ENCODE data around the gene MYRF.

Gene MYRF

DNA sequence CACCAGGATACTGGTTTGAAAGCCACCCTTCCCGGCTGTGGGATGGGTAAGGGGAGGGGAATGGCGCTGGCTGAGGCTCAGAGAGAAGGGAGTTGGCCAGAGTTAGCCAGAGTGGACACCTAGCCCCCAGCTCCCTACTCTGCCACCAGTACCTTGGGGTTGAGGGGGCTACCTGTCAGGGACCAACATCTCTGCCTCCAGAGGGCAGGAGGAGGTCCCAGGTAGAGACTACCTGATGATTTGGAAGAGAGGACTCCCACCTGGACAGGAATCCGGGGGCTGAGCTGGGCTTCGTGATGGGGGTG is 3.7 kb downstream of the MYRF start:
- Histone ChIP-seq H3K36me3 (ENCODE audit: control insufficient read depth, insufficient read depth, low read length) (no peaks in the 10 kb centered on the region), H3K4me1 (ENCODE audit: control insufficient read depth, insufficient read depth, low read length) (peaks cover under 1% of the 10 kb centered on the region), H3K4me3 (ENCODE audit: insufficient read depth, low read depth, low read length) (no peak overlapping the region), H3K27ac (ENCODE audit: insufficient read depth, low read depth, low read length, poor library complexity, severe bottlenecking) (no peak overlapping the region), H3K27me3 (ENCODE audit: control insufficient read depth, insufficient read depth, low read length, poor library complexity, severe bottlenecking) (peaks cover 26% of the 10 kb centered on the region), H3K9me3 (ENCODE audit: control insufficient read depth, low read length) (no peaks in the 10 kb centered on the region)
- WGBS, 2 experiments = 72 to 74% methylated on average over 4 of the region's 4 CpGs

GRCh38 chr11:61756452-61757212 is 4.2 kb downstream of the MYRF start:
- Histone ChIP-seq H3K27me3 (ENCODE audit: control insufficient read depth, insufficient read depth, low read length, poor library complexity, severe bottlenecking) (peaks cover 23% of the 10 kb centered on the region), H3K4me1 (ENCODE audit: control insufficient read depth, insufficient read depth, low read length) (peaks cover 6% of the 10 kb centered on the region), H3K4me3 (ENCODE audit: insufficient read depth, low read depth, low read length) (no peak overlapping the region), H3K27ac (ENCODE audit: insufficient read depth, low read depth, low read length, poor library complexity, severe bottlenecking) (no peak overlapping the region), H3K36me3 (ENCODE audit: control insufficient read depth, insufficient read depth, low read length) (no peaks in the 10 kb centered on the region), H3K9me3 (ENCODE audit: control insufficient read depth, low read length) (no peaks in the 10 kb centered on the region)
- 78 to 81% methylated on average over 9 of the region's 9 CpGs for WGBS, 2 experiments

DNA sequence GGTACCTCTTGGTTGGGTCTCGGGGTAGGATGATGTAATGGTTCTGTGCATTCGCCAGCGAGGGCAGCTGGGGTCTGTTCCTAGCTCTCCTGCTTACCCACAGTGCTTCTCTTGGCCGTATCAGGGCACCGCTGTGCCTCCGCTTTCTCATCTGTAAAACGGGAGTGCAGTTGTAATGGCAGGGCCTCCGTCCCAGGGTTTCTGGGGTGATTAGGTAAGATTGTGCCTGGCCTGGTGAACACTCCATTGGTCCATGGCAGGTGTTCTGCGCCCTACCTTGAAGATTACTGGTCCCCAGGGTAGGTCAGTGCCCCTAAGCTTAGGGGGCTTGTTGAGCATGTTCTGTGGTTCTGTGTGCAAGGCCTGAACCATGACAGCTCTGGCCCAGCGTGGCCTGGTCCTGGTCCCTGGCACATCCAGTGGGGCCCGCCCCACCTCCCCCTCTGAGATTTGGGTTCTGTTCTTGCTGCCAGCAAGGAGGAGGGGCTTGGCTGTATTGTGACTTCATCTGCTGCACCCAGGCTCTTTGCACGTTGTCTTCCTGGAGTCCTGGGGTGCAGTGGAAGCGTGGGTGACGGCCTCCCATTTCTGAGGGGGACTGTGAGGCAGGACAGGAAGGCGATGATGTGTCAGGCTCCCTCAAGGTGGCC is 4.9 kb downstream of the MYRF start:
- 94 to 95% methylated on average over 15 of the region's 15 CpGs for WGBS, 2 experiments
- Histone ChIP-seq H3K36me3 (ENCODE audit: control insufficient read depth, insufficient read depth, low read length) (no peaks in the 10 kb centered on the region), H3K27ac (ENCODE audit: insufficient read depth, low read depth, low read length, poor library complexity, severe bottlenecking) (no peak overlapping the region), H3K4me1 (ENCODE audit: control insufficient read depth, insufficient read depth, low read length) (peaks cover 9% of the 10 kb centered on the region), H3K27me3 (ENCODE audit: control insufficient read depth, insufficient read depth, low read length, poor library complexity, severe bottlenecking) (peaks cover 17% of the 10 kb centered on the region), H3K9me3 (ENCODE audit: control insufficient read depth, low read length) (no peaks in the 10 kb centered on the region), H3K4me3 (ENCODE audit: insufficient read depth, low read depth, low read length) (no peak overlapping the region)

- 69 to 75% methylated on average over 13 of the region's 13 CpGs for WGBS, 2 experiments
- Histone ChIP-seq H3K4me3 (ENCODE audit: insufficient read depth, low read depth, low read length) (no peak overlapping the region), H3K36me3 (ENCODE audit: control insufficient read depth, insufficient read depth, low read length) (no peaks in the 10 kb centered on the region), H3K27ac (ENCODE audit: insufficient read depth, low read depth, low read length, poor library complexity, severe bottlenecking) (no peak overlapping the region), H3K4me1 (ENCODE audit: control insufficient read depth, insufficient read depth, low read length) (peaks cover 33% of the 10 kb centered on the region), H3K27me3 (ENCODE audit: control insufficient read depth, insufficient read depth, low read length, poor library complexity, severe bottlenecking) (no peaks in the 10 kb centered on the region), H3K9me3 (ENCODE audit: control insufficient read depth, low read length) (no peaks in the 10 kb centered on the region)
Observed at GRCh38 chr11:61760946-61761345, 8.5 kb downstream of the MYRF start.

GRCh38 chr11:61761440-61762222 is 9.2 kb downstream of the MYRF start:
- Histone ChIP-seq H3K36me3 (ENCODE audit: control insufficient read depth, insufficient read depth, low read length) (no peaks in the 10 kb centered on the region), H3K27ac (ENCODE audit: insufficient read depth, low read depth, low read length, poor library complexity, severe bottlenecking) (no peak overlapping the region), H3K9me3 (ENCODE audit: control insufficient read depth, low read length) (no peaks in the 10 kb centered on the region), H3K4me3 (ENCODE audit: insufficient read depth, low read depth, low read length) (no peak overlapping the region), H3K27me3 (ENCODE audit: control insufficient read depth, insufficient read depth, low read length, poor library complexity, severe bottlenecking) (no peaks in the 10 kb centered on the region), H3K4me1 (ENCODE audit: control insufficient read depth, insufficient read depth, low read length) (peaks cover 36% of the 10 kb centered on the region)
- 74% methylated on average over 11 of the region's 11 CpGs for WGBS, 2 experiments

DNA sequence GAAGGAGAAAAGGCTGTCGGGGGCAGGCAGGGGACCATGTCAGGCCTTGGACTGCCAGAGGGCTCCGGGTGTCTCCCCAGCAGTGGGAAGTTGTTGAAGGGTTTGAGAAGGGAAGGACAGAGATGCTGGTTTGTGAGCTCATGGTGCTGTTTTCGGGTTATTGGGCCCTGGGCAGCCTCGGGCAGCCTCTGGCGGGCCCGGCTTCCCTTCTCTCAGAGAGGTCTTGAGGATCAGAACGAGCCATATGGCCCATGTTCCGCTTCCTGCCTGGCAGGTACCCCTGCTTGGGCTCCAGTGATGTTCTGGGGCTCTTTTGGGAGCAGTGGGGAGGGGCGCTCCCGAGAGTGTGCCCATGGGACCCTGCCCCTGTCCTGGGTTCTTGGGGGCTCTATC is 9.8 kb downstream of the MYRF start:
- Histone ChIP-seq H3K36me3 (ENCODE audit: control insufficient read depth, insufficient read depth, low read length) (no peaks in the 10 kb centered on the region), H3K27ac (ENCODE audit: insufficient read depth, low read depth, low read length, poor library complexity, severe bottlenecking) (no peak overlapping the region), H3K27me3 (ENCODE audit: control insufficient read depth, insufficient read depth, low read length, poor library complexity, severe bottlenecking) (no peaks in the 10 kb centered on the region), H3K4me3 (ENCODE audit: insufficient read depth, low read depth, low read length) (no peak overlapping the region), H3K9me3 (ENCODE audit: control insufficient read depth, low read length) (no peaks in the 10 kb centered on the region), H3K4me1 (ENCODE audit: control insufficient read depth, insufficient read depth, low read length) (peaks cover 36% of the 10 kb centered on the region)
- WGBS, 2 experiments = 90 to 93% methylated on average over 10 of the region's 10 CpGs

DNA sequence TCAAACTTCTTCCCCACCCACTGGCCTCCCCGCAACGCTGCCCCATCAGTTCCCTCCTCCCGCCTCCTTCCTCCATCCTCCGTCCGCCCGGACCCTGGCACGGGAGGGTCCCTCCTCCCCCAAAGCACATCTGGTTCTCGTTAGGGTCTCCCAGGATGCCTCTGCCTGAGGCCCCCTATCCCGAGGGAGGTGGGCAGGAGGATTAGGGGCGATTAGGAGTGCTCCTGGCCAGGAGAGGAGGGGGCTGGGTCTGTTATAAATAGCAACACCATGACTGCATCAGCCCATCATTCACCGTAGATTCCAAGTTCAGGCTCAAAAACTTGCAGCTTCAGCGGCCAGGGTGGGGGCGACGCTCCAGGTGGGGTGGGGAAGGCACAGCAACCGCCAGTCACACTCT is 10.4 kb downstream of the MYRF start:
- Histone ChIP-seq H3K27ac (ENCODE audit: insufficient read depth, low read depth, low read length, poor library complexity, severe bottlenecking) (no peak overlapping the region), H3K4me3 (ENCODE audit: insufficient read depth, low read depth, low read length) (no peak overlapping the region), H3K9me3 (ENCODE audit: control insufficient read depth, low read length) (no peaks in the 10 kb centered on the region), H3K4me1 (ENCODE audit: control insufficient read depth, insufficient read depth, low read length) (peaks cover 36% of the 10 kb centered on the region), H3K36me3 (ENCODE audit: control insufficient read depth, insufficient read depth, low read length) (no peaks in the 10 kb centered on the region), H3K27me3 (ENCODE audit: control insufficient read depth, insufficient read depth, low read length, poor library complexity, severe bottlenecking) (no peaks in the 10 kb centered on the region)
- 74 to 79% methylated on average over 14 to 15 of the region's 15 CpGs for WGBS, 2 experiments

- no peaks in the 10 kb centered on the region for H3K36me3 ChIP-seq (ENCODE audit: control insufficient read depth, insufficient read depth, low read length)
- no peak overlapping the region for H3K27ac ChIP-seq (ENCODE audit: insufficient read depth, low read depth, low read length, poor library complexity, severe bottlenecking)
- H3K4me1 ChIP-seq (ENCODE audit: control insufficient read depth, insufficient read depth, low read length) = peaks cover 38% of the 10 kb centered on the region
- H3K4me3 ChIP-seq (ENCODE audit: insufficient read depth, low read depth, low read length) = no peak overlapping the region
- no peaks in the 10 kb centered on the region for H3K9me3 ChIP-seq (ENCODE audit: control insufficient read depth, low read length)
- whole genome bisulfite sequencing, 2 experiments = 90% methylated on average over 23 of the region's 23 CpGs
- no peaks in the 10 kb centered on the region for H3K27me3 ChIP-seq (ENCODE audit: control insufficient read depth, insufficient read depth, low read length, poor library complexity, severe bottlenecking)
Observed at GRCh38 chr11:61763930-61764605, 11.6 kb downstream of the MYRF start.

DNA sequence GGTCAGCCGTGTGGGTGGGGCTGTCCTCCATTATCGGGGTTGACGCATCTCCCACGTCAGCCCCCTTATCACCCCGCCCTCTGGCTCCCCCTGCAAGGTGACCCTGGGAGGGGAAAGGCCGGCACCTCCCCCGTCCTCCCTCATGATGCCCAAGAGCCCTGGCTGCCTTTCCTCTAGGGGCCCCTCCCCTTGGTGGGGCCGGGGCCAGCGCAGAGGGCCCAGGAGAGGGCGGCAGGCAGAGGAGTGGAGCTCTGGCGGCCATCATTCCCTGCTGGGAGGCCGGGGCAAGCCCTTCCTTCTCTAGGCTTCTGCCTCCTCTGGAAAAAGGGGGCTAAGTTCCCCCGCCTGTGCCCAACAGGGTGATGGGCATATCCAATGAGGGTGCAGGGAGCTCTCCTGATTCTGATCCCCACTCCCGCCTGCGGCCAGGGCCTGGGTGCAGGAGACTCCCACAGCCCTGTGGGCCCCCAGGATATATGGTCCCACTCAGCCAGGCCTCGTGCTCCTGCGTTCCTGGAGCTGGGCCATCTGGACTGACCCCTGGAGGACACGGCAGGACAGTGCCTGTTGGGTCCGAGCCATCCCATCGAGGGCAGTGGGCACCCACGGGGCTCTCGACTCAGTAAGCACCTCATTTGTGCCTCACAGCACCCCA is 12.3 kb downstream of the MYRF start:
- Histone ChIP-seq H3K4me3 (ENCODE audit: insufficient read depth, low read depth, low read length) (no peak overlapping the region), H3K27me3 (ENCODE audit: control insufficient read depth, insufficient read depth, low read length, poor library complexity, severe bottlenecking) (no peaks in the 10 kb centered on the region), H3K4me1 (ENCODE audit: control insufficient read depth, insufficient read depth, low read length) (peaks cover 45% of the 10 kb centered on the region), H3K27ac (ENCODE audit: insufficient read depth, low read depth, low read length, poor library complexity, severe bottlenecking) (no peak overlapping the region), H3K9me3 (ENCODE audit: control insufficient read depth, low read length) (no peaks in the 10 kb centered on the region), H3K36me3 (ENCODE audit: control insufficient read depth, insufficient read depth, low read length) (no peaks in the 10 kb centered on the region)
- 71 to 73% methylated on average over 22 of the region's 22 CpGs for WGBS, 2 experiments
